Measurements from ENCODE around the gene SEZ6.

The SEZ6 gene

GRCh38 chr17:28977659-28978355 lies 28.0 kb downstream of the SEZ6 start:
- DNase-seq (ENCODE audit: low read depth in 2 of 2, low spot score in 1 of 2) = no peak

GRCh38 chr17:28975646-28976045 lies 30.2 kb downstream of the SEZ6 start:
- DNase-seq (ENCODE audit: low read depth in 2 of 2, low spot score in 1 of 2) = no peak

GRCh38 chr17:28975031-28975430 lies 30.8 kb downstream of the SEZ6 start:
- no peak for DNase-seq (ENCODE audit: low read depth in 2 of 2, low spot score in 1 of 2)

GRCh38 chr17:28974451-28974850 lies 31.4 kb downstream of the SEZ6 start:
- DNase-seq (ENCODE audit: low read depth in 2 of 2, low spot score in 1 of 2) = no peak

- DNase-seq (ENCODE audit: low read depth in 2 of 2, low spot score in 1 of 2) = no peak
These were observed 32.4 kb downstream of the SEZ6 start for GRCh38 chr17:28973425-28973824.

- DNase-seq (ENCODE audit: low read depth in 2 of 2, low spot score in 1 of 2) = no peak
These were observed 33.4 kb downstream of the SEZ6 start for GRCh38 chr17:28972437-28972836.

GRCh38 chr17:28970879-28971278 lies 35.0 kb downstream of the SEZ6 start:
- no peak for DNase-seq (ENCODE audit: low read depth in 2 of 2, low spot score in 1 of 2)

GRCh38 chr17:28969706-28970393 lies 36.0 kb downstream of the SEZ6 start:
- no peak for DNase-seq (ENCODE audit: low read depth in 2 of 2, low spot score in 1 of 2)

GRCh38 chr17:28968914-28969295 lies 36.9 kb downstream of the SEZ6 start:
- DNase-seq (ENCODE audit: low read depth in 2 of 2, low spot score in 1 of 2) = no peak

- DNase-seq (ENCODE audit: low read depth in 2 of 2, low spot score in 1 of 2) = no peak
These were observed 37.5 kb downstream of the SEZ6 start for GRCh38 chr17:28968231-28968913.

- DNase-seq (ENCODE audit: low read depth in 2 of 2, low spot score in 1 of 2) = no peak
These were observed 38.4 kb downstream of the SEZ6 start for GRCh38 chr17:28967221-28968135.

GRCh38 chr17:28963841-28964240 lies 42.0 kb downstream of the SEZ6 start:
- no peak for DNase-seq (ENCODE audit: low read depth in 2 of 2, low spot score in 1 of 2)

GRCh38 chr17:28963055-28963611 lies 42.7 kb downstream of the SEZ6 start:
- no peak for DNase-seq (ENCODE audit: low read depth in 2 of 2, low spot score in 1 of 2)

- no peak for DNase-seq (ENCODE audit: low read depth in 2 of 2, low spot score in 1 of 2)
These were observed 44.4 kb downstream of the SEZ6 start for GRCh38 chr17:28961391-28961790.

- DNase-seq (ENCODE audit: low read depth in 2 of 2, low spot score in 1 of 2) = no peak
These were observed 45.4 kb downstream of the SEZ6 start for GRCh38 chr17:28960256-28961061.

- no peak for DNase-seq (ENCODE audit: low read depth in 2 of 2, low spot score in 1 of 2)
These were observed 46.4 kb downstream of the SEZ6 start for GRCh38 chr17:28959471-28959871.

GRCh38 chr17:28958820-28959455 lies 46.9 kb downstream of the SEZ6 start:
- no peak for DNase-seq (ENCODE audit: low read depth in 2 of 2, low spot score in 1 of 2)

- no peak for DNase-seq (ENCODE audit: low read depth in 2 of 2, low spot score in 1 of 2)
These were observed 47.9 kb downstream of the SEZ6 start for GRCh38 chr17:28957992-28958355.

- DNase-seq (ENCODE audit: low read depth in 2 of 2, low spot score in 1 of 2) = no peak
These were observed 48.4 kb downstream of the SEZ6 start for GRCh38 chr17:28957277-28957991.
